GM12891 (cell line): ENCODE results near the gene CSNK2A1.
"Not testable (repeated sequence)": the region's sequence is repeated elsewhere in the genome, so short reads cannot be mapped to it uniquely, and the experiment has no call there.

Source experiments
- DNase-seq: peaks from one replicate; pipeline ENCODE4 v3.0.0; 2011; ENCODE audit warnings: low spot score; ENCODE audit not compliant: insufficient read length
- FAIRE-seq: peaks from 2 replicates; lab custom pipeline; 2011; peaks lifted over from hg19 to GRCh38; lab: Jason Lieb, UNC
- PAX5 ChIP-seq: IDR thresholded peaks from 2 replicates; pipeline ENCODE4 v1.6.1; 2011; ENCODE audit warnings: low read length, moderate library complexity, mild to moderate bottlenecking; ENCODE audit not compliant: insufficient read depth, severe bottlenecking
- POLR2A ChIP-seq: IDR thresholded peaks from 2 replicates; pipeline ENCODE4 v1.6.1; 2011; ENCODE audit warnings: low read depth, low read length, control low read depth
- POLR2AphosphoS5 ChIP-seq: IDR thresholded peaks from 2 replicates; pipeline ENCODE4 v1.6.1; 2011; ENCODE audit warnings: low read depth, low read length, control low read depth
- POU2F2 ChIP-seq: IDR thresholded peaks from 2 replicates; pipeline ENCODE4 v1.6.1; 2011; ENCODE audit warnings: low read depth, mild to moderate bottlenecking, control low read depth, low read length, moderate library complexity
- SPI1 ChIP-seq: IDR thresholded peaks from 2 replicates; pipeline ENCODE4 v1.6.1; 2011; ENCODE audit warnings: low read depth, low read length, control low read depth
- TAF1 ChIP-seq: IDR thresholded peaks from 2 replicates; pipeline ENCODE4 v1.6.1; 2011; ENCODE audit warnings: low read depth, low read length, control low read depth

CSNK2A1 gene

GRCh38 chr20:478010-478948, 65.3 kb downstream of the CSNK2A1 start:
- TF ChIP-seq POLR2AphosphoS5, result no peak
- TF ChIP-seq PAX5, result no peak
- TF ChIP-seq SPI1, result no peak
- TF ChIP-seq POLR2A, result no peak
- no peak for TF ChIP-seq POU2F2
- no peak for TF ChIP-seq TAF1
- no peak for DNase-seq

GRCh38 chr20:476561-477249, 66.9 kb downstream of the CSNK2A1 start:
- DNase-seq, FAIRE-seq: not testable (repeated sequence)

More at GRCh38 chr20:478010-478948, 65.3 kb downstream of the CSNK2A1 start:
- FAIRE-seq, result no peak

GRCh38 chr20:475463-476357, 67.9 kb downstream of the CSNK2A1 start:
- TF ChIP-seq POLR2AphosphoS5 (no peak), POLR2A (no peak), POU2F2 (no peak), SPI1 (no peak), TAF1 (no peak)
- DNase-seq (no peak), FAIRE-seq (no peak)

- DNase-seq (no peak), FAIRE-seq (no peak)
- TF ChIP-seq TAF1 (no peak), POLR2A (no peak), POLR2AphosphoS5 (no peak), PAX5 (no peak), SPI1 (no peak), POU2F2 (no peak)
Observed at GRCh38 chr20:474581-474980, 69.0 kb downstream of the CSNK2A1 start.

GRCh38 chr20:472889-473292, 70.7 kb downstream of the CSNK2A1 start:
- FAIRE-seq (no peak), DNase-seq (no peak)

GRCh38 chr20:472137-472846, 71.3 kb downstream of the CSNK2A1 start:
- FAIRE-seq, result no peak
- no peak for DNase-seq
- TF ChIP-seq TAF1 (no peak), POLR2AphosphoS5 (no peak), PAX5 (no peak), POLR2A (no peak), SPI1 (no peak), POU2F2 (no peak)

More at GRCh38 chr20:472889-473292, 70.7 kb downstream of the CSNK2A1 start:
- no peak for TF ChIP-seq TAF1
- no peak for TF ChIP-seq POLR2AphosphoS5
- TF ChIP-seq POLR2A, result no peak
- no peak for TF ChIP-seq PAX5
- TF ChIP-seq POU2F2, result no peak
- no peak for TF ChIP-seq SPI1

GRCh38 chr20:469746-470490, 73.7 kb downstream of the CSNK2A1 start:
- DNase-seq (no peak), FAIRE-seq (no peak)
- TF ChIP-seq TAF1, result no peak
- no peak for TF ChIP-seq PAX5
- TF ChIP-seq SPI1, result no peak

- no peak for DNase-seq
- no peak for TF ChIP-seq PAX5
- TF ChIP-seq POU2F2, result no peak
- no peak for FAIRE-seq
Observed at GRCh38 chr20:467755-468154, 75.8 kb downstream of the CSNK2A1 start.
